ENCODE results near the gene CEP85L.

GRCh38 chr6:118646977-118647376 is 4.4 kb downstream of the CEP85L start:
- TF ChIP-seq POLR2AphosphoS5 (IDR thresholded peaks at IDR 0.05; ENCODE audit: low read depth, low read length) (no peak), TAF1 (IDR thresholded peaks at IDR 0.05; ENCODE audit: borderline replicate concordance, low read depth, low read length) (no peak), POLR2A (IDR thresholded peaks at IDR 0.05; ENCODE audit: low read depth, low read length) (no peak)
